SKM-1 (cell line): ENCODE data around the gene STXBP2.
A peak's percentile ranks its signal among the peaks of the same experiment; 100 is the strongest.

ENCODE experiments used
- DNase-seq: peaks from one replicate; lab custom pipeline; 2025; ENCODE audit not compliant: unreplicated experiment; lab: John Stamatoyannopoulos, UW

STXBP2 gene

DNA sequence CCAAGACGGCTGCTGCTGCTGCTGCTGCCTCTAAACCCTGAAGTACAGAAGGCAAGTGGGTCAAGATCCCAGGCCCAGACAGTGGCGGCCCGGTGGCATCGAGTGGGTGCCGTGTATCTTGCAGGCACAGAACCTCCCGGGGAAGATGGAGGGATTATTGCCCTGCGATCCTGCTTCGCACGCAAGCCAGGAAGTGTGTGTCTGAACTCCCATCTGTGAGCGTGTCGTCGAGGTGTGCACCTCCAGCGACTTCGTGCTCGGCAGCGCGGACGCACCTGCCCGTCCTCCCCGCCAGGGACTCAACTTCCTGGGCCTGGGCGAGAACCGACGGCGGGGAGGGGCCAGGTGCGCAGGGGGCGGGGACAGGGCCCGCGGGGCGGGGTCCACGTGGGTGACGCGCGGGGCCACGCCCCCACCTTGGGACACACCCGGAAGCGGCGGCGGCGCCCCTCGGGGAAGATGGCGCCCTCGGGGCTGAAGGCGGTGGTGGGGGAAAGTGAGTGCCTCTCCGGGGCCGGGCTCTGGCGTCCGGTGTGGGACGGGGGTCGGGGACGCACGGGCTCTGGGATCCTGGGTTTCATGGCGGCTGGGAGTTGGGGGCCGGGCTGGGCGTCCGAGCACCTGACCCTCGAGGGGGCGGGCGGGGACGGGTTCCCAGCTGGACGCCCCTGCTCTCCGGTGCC, at the start of gene STXBP2:
Gene STXBP2, plus strand, starts transcription at position 420 of the 683 bp plus-strand sequence. Its CDS starts 40 bp downstream, at position 460.
- DNase-seq: peak; percentile 39

DNA sequence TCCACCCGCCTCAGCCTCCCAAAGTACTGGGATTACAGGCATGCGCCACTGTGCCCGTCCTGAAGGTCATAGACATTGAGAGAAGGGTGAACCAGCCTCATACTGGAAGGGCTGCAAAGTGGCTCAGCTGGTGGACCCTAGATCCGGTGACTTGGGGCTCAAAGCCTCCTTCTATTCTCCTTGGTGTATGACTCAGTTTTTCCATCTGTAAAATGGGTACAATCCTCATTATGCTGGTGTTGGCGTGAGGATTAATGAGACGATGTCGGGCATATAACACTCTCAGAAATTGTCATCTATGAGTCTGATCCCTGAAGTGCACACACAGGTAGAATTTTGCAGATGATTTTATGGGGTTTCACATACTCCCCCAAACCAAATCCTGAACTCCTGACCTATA, 47.1 kb upstream of the STXBP2 start:
- DNase-seq: no peak

DNA sequence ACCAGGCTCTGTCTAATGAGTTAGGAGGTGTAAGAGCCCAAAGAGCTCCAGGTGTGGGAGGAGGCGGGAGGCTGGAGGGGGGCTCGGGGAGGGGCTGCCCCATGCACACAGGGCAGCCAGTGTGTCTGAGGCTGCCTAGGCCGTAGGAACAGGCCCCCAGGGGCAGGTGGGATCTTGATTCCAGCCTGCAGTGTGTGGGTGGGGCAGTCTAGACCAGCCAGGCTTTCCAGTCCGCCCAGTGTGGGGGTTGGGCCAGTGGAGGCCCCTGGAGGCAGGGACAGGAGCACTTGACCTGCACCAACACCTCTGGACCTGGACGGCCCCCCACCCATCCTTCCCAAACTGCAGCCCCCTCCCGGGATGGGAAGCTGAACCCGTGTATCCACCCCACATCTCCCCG, 46.7 kb upstream of the STXBP2 start:
- DNase-seq: no peak

DNA sequence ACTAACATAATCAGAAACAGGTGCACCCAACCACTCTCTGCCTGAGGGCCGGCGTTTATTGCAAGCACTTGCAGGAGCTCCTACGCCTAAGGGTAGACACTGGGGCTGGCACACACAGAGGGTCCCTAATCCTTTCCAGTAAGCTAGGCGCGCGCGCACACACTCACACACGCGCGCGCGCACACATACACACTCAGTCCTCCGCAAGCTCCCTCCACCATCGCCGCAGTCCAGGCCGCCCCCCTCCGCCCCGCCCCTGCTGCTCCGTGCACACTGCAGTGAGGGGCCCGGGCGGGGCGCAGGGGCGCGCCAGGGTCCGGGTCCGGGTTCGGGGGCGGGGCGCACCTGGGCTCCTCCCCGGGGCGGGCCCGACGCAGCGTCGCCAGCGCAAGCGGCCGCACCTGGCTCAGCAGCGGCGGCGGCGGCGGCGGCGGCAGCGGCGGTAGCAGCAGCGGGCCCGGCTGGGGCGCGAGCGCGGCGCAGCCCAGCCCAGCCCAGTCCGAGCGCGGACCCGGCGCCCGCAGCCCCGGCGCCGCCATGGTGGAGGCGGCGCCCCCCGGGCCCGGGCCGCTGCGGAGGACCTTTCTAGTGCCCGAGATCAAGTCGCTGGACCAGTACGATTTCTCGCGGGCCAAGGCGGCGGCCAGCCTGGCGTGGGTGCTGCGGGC, 41.3 kb upstream of the STXBP2 start, which contains the start of gene CAMSAP3:
Gene CAMSAP3, plus strand, starts transcription at position 398 of the 668 bp plus-strand sequence. Its CDS starts 140 bp downstream, at position 538.
- DNase-seq: no peak

DNA sequence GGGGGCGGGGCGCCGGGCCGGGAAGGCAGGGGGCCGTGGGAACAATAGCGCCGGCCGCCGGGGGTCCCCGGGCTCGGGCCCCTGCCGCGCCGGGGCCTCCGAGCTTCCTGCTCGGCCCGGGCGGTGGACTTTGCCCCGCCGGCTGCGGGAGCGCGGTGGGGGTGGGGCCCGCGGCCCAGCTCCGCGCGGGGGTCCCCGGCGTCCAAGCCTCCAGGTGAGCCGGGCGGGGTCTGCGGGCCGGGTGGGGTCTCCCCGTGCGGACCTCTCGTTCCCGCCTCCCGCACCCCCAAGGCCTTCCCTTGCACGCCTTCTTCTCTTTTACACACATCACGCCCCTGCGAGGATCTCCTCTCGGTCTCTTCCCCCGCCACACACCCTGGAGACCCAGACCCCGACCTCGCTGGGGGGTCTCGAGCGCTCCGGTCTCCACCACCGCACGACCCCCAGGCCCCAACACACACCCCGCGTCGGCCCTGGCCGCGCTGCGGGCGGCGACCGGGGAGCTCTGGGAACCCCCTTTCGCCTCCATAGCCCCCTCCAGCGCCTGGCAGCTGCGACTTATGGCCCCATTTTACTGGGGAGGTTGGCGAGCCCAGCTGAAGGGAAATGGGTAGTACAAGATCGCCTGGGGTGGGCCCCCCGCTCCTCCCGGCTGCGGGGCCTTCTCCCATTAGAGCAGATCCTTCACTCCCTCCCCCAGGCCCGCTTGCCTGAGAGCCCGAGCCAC, 40.5 kb upstream of the STXBP2 start:
- no peak for DNase-seq

DNA sequence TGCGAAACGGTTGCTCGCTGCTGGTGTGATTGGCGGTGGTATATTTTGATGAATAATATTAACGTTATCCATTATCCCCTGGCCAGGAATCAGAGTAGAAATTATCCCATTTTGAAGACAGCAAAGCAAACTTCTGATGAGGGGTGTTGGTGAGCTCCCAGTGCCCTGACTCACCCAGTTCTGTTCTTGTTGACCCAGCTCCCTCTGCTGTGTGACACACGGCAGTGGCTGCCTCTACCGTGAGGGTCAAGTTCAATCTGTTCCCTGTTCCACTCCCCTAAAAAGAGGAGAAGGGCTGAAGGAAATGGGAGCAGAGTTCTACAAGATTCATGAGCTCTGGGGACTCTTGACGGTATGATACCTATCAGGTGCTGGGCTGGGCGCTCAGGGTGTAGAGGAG, 39.2 kb upstream of the STXBP2 start:
- no peak for DNase-seq

DNA sequence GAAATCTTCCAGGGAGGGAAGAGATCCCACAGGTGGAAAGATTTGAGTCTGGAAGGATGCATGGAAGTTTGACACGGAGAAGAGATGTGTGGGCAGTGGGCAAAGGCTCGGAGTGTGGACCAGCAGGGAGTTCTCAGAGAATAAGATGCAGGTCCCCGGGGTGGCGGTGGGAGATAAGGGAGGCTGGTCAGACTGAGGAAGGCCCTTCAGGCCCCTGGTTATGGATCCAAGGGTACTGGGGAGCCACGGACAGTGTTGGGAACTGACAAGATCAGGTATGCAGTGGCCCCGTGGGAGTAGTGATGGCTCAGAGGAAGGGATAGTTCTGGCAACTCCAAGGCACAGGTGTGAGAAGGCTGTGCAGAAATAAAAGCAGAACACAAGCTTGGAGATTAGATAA, 38.7 kb upstream of the STXBP2 start:
- DNase-seq: no peak

DNA sequence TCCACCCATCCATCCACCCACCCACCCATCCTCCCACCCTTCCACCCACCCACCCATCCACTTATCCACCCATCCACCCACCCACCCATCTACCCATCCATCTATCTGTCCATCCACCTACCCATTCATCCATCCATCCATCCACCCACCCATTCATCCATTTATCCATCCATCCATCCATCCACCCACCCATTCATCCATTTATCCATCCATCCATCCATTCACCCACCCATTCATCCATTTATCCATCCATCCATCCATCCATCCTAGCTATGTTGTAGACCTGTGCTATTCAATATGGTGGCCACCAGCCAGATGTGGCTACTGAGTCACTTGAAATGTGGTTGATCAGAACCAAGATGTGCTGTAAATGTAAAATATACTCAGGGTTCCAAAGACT, 36.2 kb upstream of the STXBP2 start:
- no peak for DNase-seq

DNA sequence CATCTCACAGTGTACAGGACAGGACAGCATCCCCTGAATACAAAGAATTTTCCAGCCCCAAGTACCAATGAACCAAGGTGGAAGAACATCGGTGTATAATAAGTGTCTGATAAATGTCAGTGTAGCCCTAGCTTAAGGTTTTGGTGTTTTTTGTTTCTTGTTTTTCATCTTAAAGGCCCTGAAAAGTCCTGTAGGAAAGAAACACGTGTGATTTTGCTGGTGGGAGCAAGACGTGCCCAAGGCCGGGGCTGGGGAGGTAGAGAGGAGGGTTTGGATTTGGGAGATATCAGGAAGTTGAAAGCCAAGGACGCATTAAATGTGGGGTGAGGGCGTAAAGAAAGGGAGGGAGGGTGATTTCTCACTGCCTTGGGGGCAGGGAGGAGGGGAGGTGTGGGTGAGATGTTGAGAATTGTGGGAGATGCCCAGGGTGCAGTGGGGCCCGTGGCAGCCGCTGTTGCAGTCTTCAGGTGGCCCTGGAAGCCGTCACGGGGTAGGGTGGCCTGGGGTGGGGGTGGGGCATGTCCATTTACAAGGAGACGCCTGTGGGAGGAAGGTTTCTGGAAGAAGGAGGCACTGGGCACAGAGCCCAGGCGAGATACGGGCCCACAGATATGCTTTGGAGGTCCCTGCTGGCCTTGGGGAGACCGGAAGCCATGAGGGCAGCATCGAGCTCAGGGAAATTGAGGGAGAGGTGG, 34.5 kb upstream of the STXBP2 start:
- no peak for DNase-seq

DNA sequence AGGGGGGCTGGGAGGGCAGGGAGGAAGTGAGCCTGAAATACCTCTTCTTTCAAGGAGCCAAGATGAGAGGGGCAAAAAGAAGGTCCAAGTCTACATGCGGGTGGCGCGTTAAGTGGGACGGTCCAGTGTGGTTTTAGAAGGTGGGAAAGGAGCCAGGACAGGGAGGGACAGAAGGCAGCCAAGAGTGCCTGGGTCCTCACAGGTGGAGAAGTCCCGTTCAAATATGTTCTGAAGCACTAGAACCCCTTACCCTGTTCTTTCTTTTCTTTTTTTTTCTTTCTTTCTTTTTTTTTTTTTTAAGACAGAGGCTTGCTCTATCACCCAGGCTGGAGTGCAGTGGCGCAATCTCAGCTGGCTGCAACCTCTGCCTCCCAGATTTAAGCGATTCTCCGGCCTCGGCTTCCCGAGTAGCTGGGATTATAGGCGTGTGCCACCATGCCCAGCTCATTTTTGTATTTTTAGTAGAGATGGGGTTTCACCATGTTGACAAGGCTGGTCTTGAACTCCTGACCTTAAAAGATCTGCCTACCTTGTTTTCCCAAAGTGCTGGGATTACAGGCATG, 33.9 kb upstream of the STXBP2 start:
- no peak for DNase-seq

DNA sequence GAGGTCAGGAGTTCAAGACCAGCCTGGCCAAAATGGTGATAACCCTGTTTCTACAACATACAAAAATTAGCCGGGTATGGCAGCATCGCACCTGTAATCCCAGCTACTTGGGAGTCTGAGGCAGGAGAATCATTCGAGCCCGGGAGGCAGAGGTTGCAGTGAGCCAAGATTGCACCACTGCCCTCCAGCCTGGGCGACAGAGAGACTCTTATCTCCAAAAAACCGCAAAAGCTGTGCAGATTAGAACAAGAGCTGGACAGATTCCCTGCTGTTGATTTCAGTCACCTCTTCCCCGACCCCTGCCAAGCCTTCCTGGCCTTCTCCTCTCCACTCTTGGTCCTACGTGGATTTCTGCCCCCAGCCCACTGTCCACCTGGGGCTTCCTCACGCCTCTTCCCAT, 33.0 kb upstream of the STXBP2 start:
- no peak for DNase-seq

DNA sequence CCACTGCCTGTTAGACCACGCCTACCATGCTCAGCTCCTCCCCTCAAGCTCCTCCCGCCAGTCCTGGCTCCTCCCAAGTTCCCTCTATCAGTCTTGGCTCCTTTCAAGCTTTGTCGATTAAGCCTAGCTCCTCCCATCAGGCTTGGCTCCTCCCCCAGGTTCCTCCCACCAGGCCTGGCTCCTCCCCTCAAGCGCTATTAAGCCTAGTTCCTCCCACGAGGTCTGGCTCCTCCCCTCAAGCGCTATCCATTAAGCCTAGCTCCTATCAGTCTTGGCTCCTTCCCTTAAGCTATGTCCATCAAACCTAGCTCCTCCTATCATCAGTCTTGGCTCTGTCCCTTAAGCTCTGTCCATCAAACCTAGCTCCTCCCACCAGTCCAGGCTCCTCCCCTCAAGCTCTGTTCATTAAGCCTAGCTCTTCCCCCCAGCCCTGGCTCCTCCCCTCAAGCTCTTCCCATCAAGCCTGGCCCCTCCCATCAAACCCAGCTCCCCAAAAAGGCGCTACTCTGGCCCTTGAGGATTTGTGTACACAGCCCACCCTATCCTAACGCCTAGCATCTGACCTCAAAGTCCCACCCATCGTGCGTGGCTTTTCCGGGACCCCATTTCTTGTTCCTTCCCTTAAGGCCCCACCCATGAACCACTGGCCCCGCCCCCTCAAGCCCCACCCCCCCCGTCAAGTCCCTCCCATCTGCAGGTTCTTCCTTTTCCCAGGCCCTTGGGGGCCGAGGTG, 31.3 kb upstream of the STXBP2 start:
- DNase-seq: peak; percentile 29

DNA sequence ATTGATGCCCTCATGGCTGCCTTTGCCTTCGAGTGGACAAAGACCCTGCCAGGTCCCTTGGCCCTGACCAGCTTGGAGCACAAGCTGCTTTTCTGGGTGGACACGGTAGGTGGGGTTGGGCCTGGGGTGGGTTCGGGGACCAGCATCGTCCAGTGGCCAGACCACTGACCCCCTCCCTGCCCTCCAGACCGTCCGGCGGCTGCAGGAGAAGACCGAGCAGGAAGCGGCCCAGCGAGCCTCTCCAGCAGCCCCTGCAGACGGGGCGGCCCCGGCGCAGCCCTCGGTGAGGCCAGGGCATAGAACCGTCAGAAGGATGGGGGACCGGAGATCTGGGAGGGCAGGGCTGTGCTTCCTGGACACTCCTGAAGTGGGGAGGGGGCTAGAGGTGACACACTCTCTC, 30.6 kb upstream of the STXBP2 start:
- DNase-seq: no peak

DNA sequence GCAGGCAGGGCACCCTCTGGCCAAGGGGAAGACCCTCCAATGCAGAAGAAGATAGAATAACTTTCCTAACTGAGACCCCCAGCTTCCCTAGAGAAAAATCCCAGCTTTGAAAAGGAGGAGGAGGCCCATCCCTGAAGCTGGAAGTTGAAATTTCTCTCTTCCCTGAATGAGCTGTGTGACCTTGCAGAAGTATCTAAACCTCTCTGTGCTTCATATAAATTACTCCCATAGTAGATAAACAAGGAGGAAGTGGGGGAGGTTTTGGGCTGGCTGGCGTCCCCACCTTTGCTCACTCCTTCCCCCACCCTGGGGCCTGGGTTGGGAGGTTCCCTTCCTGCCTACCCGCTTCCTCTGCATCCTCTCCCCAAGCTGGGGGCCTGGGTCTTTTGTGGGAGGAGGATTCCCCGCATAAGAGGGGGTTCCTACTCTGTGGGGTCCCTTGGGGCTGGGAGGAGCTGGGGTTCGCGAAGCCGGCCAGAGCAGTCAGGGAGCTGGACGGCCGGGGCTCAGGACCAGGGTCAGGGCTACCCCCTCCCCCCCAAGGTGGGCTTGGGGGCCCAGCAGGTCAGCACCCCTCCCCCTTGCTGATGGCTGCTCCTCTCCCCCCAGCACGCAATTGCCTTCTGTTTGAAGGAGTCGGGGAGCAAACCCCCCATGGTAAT, 29.6 kb upstream of the STXBP2 start:
- no peak for DNase-seq

DNA sequence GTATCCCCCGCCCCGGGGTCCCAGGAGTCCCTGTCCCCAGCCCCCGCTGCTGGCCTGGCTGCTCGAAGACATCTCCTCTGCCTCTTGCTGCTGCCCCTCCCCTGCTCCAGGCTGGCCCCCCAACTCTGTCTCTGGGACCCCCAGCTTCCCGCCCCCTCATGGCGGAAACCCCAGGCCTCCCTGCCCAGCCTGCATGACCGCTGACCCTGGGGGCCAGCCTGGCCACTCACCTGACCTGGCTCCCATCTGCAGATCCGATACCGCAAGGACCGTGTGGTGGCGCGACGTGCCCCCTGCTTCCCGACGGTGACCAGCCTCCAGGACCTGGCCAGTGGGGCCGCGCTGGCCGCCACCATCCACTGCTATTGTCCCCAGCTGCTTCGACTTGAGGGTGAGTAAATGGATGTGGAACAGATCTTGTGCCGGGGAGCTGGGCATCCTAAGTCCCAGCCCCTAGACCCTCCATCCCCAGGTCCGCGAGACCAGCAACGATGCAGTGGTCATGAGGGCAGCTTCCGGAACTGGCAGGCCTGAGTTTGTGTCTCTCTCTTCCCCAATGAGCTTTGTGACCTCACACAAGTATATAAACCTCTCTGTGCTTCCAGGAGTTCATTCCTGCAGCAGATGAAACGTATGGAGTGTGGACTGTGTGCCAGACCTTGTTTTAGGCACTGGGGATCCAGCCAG, 28.9 kb upstream of the STXBP2 start:
- no peak for DNase-seq

DNA sequence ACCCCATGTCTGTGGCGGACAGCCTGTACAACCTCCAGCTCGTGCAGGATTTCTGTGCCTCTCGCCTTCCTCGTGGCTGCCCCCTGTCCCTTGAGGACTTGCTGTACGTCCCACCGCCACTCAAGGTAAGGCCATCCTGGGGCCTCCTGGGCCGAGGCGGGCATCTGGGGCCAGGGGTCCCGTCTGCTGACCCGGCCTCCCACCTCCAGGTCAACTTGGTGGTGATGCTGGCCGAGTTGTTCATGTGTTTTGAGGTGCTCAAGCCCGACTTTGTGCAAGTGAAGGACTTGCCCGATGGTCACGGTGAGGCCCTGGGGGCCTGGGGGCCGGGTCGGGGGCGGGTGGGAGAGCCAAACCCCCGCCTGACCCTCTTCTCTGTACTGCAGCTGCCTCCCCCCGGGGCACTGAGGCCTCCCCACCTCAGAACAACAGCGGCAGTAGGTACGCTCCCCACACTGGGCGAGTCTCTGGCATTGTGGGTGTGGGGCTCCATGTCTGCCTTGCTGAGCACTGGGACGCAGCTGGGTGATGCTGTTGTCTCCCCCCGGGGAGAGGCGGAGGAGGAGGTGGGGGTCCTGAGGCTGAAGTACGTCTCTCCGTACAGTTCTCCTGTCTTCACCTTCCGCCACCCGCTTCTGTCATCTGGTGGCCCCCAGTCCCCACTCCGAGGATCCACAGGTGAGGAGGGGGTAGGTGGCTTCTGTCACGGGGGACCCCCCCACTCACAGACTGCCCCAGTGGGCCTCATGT, 26.2 kb upstream of the STXBP2 start:
- no peak for DNase-seq

DNA sequence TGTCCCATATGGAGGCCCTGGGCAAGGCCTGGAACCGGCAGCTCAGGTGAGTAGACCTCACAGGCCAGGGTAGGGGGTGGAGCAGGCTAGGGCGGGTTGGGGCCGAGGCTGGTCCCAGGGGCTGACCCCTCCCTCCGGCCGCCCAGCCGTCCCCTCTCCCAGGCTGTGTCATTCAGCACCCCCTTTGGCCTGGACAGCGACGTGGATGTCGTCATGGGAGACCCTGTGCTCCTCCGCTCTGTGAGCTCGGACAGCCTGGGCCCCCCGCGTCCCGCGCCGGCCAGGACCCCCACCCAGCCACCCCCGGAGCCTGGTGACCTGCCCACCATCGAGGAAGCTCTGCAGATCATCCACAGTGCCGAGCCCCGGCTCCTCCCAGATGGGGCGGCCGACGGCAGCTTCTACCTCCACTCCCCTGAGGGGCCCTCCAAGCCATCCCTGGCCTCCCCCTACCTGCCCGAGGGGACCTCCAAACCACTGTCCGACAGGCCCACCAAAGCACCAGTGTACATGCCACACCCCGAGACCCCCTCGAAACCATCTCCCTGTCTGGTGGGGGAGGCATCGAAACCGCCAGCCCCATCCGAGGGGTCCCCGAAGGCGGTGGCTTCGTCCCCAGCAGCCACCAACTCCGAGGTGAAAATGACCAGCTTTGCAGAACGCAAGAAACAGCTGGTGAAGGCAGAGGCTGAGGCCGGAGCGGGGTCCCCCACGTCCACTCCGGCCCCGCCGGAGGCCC, 25.2 kb upstream of the STXBP2 start:
- no peak for DNase-seq
